Effector memory CD4-positive, alpha-beta T cell (primary cell): ENCODE results near the gene OFD1.

Experiments used
- DNase-seq, 3 donors: peaks; one replicate each; pipeline ENCODE4 v3.0.0-alpha.2; 2020
- H3K27ac ChIP-seq: 2 replicates; pipeline ENCODE4 v1.7.0; 2013; ENCODE audit warnings: mild to moderate bottlenecking, low read length, moderate library complexity; ENCODE audit not compliant: insufficient read depth, poor library complexity, severe bottlenecking
- H3K27me3 ChIP-seq: replicated peaks from 2 replicates; pipeline ENCODE4 v1.7.0; 2013; ENCODE audit warnings: mild to moderate bottlenecking, low read length; ENCODE audit not compliant: insufficient read depth, control insufficient read depth, poor library complexity, severe bottlenecking
- H3K36me3 ChIP-seq: 2 replicates; pipeline ENCODE4 v1.7.0; 2013; ENCODE audit warnings: mild to moderate bottlenecking, low read length, moderate library complexity; ENCODE audit not compliant: control insufficient read depth, insufficient read depth
- H3K4me1 ChIP-seq: 2 replicates; pipeline ENCODE4 v1.7.0; 2013; ENCODE audit warnings: low read length, mild to moderate bottlenecking; ENCODE audit not compliant: control insufficient read depth, insufficient read depth, poor library complexity, severe bottlenecking
- H3K4me3 ChIP-seq: 2 replicates; pipeline ENCODE4 v1.7.0; 2013; ENCODE audit warnings: low read length, low read depth, mild to moderate bottlenecking; ENCODE audit not compliant: insufficient read depth, poor library complexity, severe bottlenecking
- H3K9me3 ChIP-seq: 2 replicates; pipeline ENCODE4 v1.7.0; 2013; ENCODE audit warnings: mild to moderate bottlenecking, low read length, moderate library complexity; ENCODE audit not compliant: control insufficient read depth

The OFD1 gene

DNA sequence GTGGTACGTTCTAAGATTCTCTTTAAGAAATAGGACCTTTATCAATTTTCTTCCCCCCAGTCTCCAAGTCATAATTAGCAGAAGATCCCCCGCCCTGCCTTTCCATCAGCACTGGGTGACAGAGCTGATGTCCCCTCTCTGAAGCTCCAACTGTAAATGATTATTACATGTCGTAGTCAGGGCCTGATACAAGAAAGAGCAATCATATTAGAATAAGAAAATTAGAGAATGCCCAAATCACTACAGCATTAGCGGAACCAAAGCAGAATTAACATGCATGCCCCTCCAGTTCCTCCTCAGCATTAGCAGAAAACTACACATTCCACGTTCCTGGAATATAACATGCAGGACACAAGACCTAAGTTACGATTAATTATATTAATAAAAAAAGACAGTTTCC lies 81.6 kb downstream of the OFD1 start:
- Histone ChIP-seq H3K4me3 (no peak overlapping the region), H3K4me1 (no peaks in the 10 kb centered on the region), H3K36me3 (no peaks in the 10 kb centered on the region), H3K9me3 (no peaks in the 10 kb centered on the region), H3K27ac (no peak overlapping the region), H3K27me3 (no peaks in the 10 kb centered on the region)
- no peak for DNase-seq

DNA sequence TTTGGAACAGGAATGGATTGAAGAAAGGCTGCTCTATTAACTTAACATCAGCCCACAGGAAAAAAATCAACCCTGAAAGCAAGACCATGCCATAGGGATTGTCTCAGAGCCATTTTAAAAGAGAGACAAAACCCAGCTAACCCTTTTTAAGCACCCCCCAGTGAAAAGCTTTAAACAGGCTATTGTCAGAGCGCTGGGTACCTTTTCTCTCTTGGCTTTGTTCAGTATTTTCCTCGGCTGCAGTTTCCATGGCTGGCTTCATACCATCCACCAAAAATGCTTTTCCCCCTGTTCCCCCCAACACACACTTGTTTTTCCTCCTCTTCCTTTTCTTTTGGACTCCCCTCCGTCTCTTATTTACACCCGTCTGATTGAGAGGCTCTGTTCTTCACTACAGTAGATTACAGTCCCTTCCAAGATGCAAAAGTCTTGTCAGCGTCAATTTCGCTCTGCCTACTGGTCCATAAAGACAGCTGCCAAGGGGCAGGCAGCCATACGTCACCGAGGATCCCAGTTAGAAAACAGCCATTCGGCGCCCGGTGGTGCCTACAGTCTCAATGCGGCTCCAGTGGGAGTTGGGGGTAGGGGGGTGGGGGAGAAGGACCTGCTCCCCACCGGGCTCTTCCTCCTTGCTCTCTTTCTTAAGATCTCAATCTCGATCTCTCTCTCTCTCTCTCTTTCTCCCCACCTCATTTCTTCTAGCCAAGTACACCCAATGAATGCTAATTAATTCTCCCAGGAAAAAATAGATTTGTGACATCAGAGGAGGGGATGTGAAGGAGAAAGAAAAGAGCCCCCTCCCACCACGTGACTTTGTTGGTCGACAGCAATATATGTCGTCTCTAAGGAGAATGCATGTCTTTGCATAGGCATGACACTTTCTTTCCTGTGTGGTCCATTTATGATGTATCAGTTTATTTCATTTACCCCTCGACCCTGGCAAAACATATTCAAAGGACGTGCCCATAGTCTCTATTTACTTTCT lies 82.4 kb downstream of the OFD1 start, which contains the start of gene GPM6B:
TSS of gene GPM6B (minus strand) at position 451 of the 985 bp plus-strand sequence. CDS start at position 262, 189 bp downstream.
- H3K9me3 ChIP-seq = no peaks in the 10 kb centered on the region
- H3K27me3 ChIP-seq = no peaks in the 10 kb centered on the region
- DNase-seq = no peak
- no peak within 1 kb of the TSS for H3K4me3 ChIP-seq
- no peak within 1 kb of the TSS for H3K27ac ChIP-seq
- H3K36me3 ChIP-seq = no peaks in the 10 kb centered on the region
- H3K4me1 ChIP-seq = no peaks in the 10 kb centered on the region
